AG09319 (cell line): ENCODE results near the gene ASTN2.

Experiments used
- DNase-seq: peaks from one replicate; pipeline ENCODE4 v3.0.0-alpha.2; 2010; ENCODE audit warnings: low read depth; ENCODE audit errors: extremely low read depth
- CTCF ChIP-seq: IDR thresholded peaks from 2 replicates; pipeline ENCODE4 v1.5.1; 2011; ENCODE audit warnings: low read depth, mild to moderate bottlenecking, inconsistent platforms, low read length, moderate library complexity

Gene ASTN2

GRCh38 chr9:116390303-116391228 lies 1024.3 kb downstream of the ASTN2 start:
- no peak for DNase-seq
- no peak for TF ChIP-seq CTCF

GRCh38 chr9:116389541-116390302 lies 1025.1 kb downstream of the ASTN2 start:
- DNase-seq, result no peak
- no peak for TF ChIP-seq CTCF

GRCh38 chr9:116387934-116388698 lies 1026.7 kb downstream of the ASTN2 start:
- no peak for DNase-seq
- no peak for TF ChIP-seq CTCF

- no peak for DNase-seq
- no peak for TF ChIP-seq CTCF
Measured at GRCh38 chr9:116383936-116384335, 1030.9 kb downstream of the ASTN2 start.

- no peak for TF ChIP-seq CTCF
- no peak for DNase-seq
Measured at GRCh38 chr9:116383133-116383532, 1031.7 kb downstream of the ASTN2 start.

- TF ChIP-seq CTCF, result no peak
- DNase-seq, result no peak
Measured at GRCh38 chr9:116382053-116382452, 1032.8 kb downstream of the ASTN2 start.
